WTC11 (cell line): ENCODE measurements around the gene PLD5. TPM values are rescaled to one million over a fixed set of nuclear protein-coding genes. Genes with fewer than 3 reads are reported as not detected.
"Not testable (repeated sequence)": the region's sequence is repeated elsewhere in the genome, so short reads cannot be mapped to it uniquely, and the experiment has no call there.

Experiments used
- ATAC-seq: fragments of 200-7000 bp; cut with Tn5 transposase; 2 replicates; pipeline ENCODE4 v1.10.0; 2021; ENCODE audit warnings: mild to moderate bottlenecking, moderate library complexity
- CTCF ChIA-PET: fragments of 300-600 bp; sonication (Branson Sonifier 250); formaldehyde crosslinking; loops from one replicate; lab custom pipeline; 2021; ENCODE audit warnings: antibody characterized with exemption; lab: Charles Lee
- POLR2A ChIA-PET: fragments of 350-600 bp; sonication (Branson Sonifier 250); formaldehyde crosslinking; loops from one replicate; lab custom pipeline; 2021; ENCODE audit warnings: antibody characterized with exemption; lab: Charles Lee
- DNase-seq: peaks from one replicate; pipeline ENCODE4 v3.0.0; 2021; ENCODE audit warnings: low spot score
- H3K27ac Mint-ChIP-seq: 2 replicates; pipeline ENCODE4 v1.8.0; 2021; ENCODE audit warnings: mixed read lengths
- H3K27me3 Mint-ChIP-seq: 2 replicates; pipeline ENCODE4 v1.8.0; 2021; ENCODE audit warnings: low read depth, mild to moderate bottlenecking, moderate library complexity, mixed read lengths
- H3K36me3 Mint-ChIP-seq: 2 replicates; pipeline ENCODE4 v1.8.0; 2021; ENCODE audit warnings: mixed read lengths
- H3K4me1 Mint-ChIP-seq: 2 replicates; pipeline ENCODE4 v1.8.0; 2022; ENCODE audit warnings: mixed read lengths
- H3K4me3 Mint-ChIP-seq: 2 replicates; pipeline ENCODE4 v1.8.0; 2021; ENCODE audit warnings: mild to moderate bottlenecking, moderate library complexity, mixed read lengths
- H3K9me3 Mint-ChIP-seq: 2 replicates; pipeline ENCODE4 v1.8.0; 2021; ENCODE audit warnings: mixed read lengths
- ARID4B ChIP-seq: sonication (generic); formaldehyde crosslinking; IDR thresholded peaks from 2 replicates; pipeline ENCODE4 v1.8.0; 2023; ENCODE audit warnings: missing genetic modification reagents, mild to moderate bottlenecking, borderline replicate concordance
- FOXP4 ChIP-seq: sonication (generic); formaldehyde crosslinking; IDR thresholded peaks from 2 replicates; pipeline ENCODE4 v1.8.0; 2022; ENCODE audit warnings: mild to moderate bottlenecking, missing genetic modification reagents
- GRHL2 ChIP-seq: fragments of 250-450 bp; sonication (Bioruptor Pico); IDR thresholded peaks from 2 replicates; pipeline ENCODE4 v1.8.0; 2022; ENCODE audit warnings: mild to moderate bottlenecking, moderate library complexity; ENCODE audit not compliant: insufficient replicate concordance, severe bottlenecking
- GTF2I ChIP-seq: fragments of 250-450 bp; sonication (Bioruptor Pico); conservative IDR thresholded peaks from 2 replicates; pipeline ENCODE4 v1.4.0; 2021; ENCODE audit warnings: mild to moderate bottlenecking
- NR2C2 ChIP-seq: sonication (generic); formaldehyde crosslinking; IDR thresholded peaks from 2 replicates; pipeline ENCODE4 v1.8.0; 2022; ENCODE audit warnings: mild to moderate bottlenecking, missing genetic modification reagents
- SMAD3 ChIP-seq: sonication (generic); formaldehyde crosslinking; IDR thresholded peaks from 2 replicates; pipeline ENCODE4 v1.8.0; 2022; ENCODE audit warnings: missing genetic modification reagents, mild to moderate bottlenecking, borderline replicate concordance
- ZNF317 ChIP-seq: sonication (generic); formaldehyde crosslinking; IDR thresholded peaks from 2 replicates; pipeline ENCODE4 v1.8.1; 2023; ENCODE audit warnings: low read depth, mild to moderate bottlenecking, moderate library complexity, missing genetic modification reagents, borderline replicate concordance
- total RNA-seq: library from RNA; stranded (reverse); gene quantifications from 3 replicates; pipeline ENCODE4 v1.2.3, GENCODE V29; 2021
- TF ChIP-seq, protein P1 (sequence below): sonication (generic); formaldehyde crosslinking; IDR thresholded peaks from 2 replicates; pipeline ENCODE4 v1.8.1; 2023; ENCODE audit warnings: mild to moderate bottlenecking, missing genetic modification reagents, borderline replicate concordance
- TF ChIP-seq, protein P2 (sequence below): sonication (generic); formaldehyde crosslinking; IDR thresholded peaks from 2 replicates; pipeline ENCODE4 v1.8.0; 2023; ENCODE audit warnings: missing genetic modification reagents

Gene PLD5
- total RNA-seq, 1 experiment from 2014 or later: 6.4 TPM

DNA sequence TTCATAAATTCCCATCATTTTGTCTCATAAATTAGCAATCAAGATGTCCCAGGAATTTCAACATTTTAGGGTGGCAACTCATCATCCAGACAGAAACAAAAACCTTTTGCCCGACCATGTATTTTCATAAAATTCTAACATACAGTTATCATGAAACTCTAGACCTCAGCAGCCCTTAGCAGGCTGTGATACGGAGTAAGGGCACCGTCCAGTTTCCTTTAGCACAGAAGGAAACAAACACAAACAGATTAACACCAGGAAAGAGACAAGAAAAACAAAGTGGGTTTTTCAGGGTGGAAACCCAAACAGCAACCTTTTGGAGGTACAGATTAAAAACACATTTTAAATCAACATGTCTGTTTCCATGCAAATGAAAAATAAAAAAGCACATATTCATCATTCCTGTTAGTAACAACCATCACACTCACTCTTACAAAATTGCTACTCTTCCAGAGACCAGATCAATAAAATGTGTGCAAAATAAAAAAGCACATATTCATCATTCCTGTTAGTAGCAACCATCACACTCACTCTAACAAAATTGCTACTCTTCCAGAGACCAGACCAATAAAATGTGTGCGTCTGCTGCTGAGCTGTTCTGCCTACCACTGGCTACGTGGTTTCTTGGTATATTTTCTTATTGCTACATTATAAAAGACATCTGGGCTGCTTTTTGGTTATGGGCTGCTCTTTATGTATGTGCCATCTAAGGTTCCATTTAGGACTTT, 241.6 kb downstream of the PLD5 start:
- H3K4me1 Mint-ChIP-seq: peaks cover 11% of the 10 kb centered on the region
- H3K27me3 Mint-ChIP-seq, H3K36me3 Mint-ChIP-seq, POLR2A ChIA-PET, DNase-seq, H3K9me3 Mint-ChIP-seq, CTCF ChIA-PET, ATAC-seq, H3K4me3 Mint-ChIP-seq: not testable (repeated sequence)
- H3K27ac Mint-ChIP-seq: peak overlapping the region; percentile 17; the same call in 1 of the 2 replicates

DNA sequence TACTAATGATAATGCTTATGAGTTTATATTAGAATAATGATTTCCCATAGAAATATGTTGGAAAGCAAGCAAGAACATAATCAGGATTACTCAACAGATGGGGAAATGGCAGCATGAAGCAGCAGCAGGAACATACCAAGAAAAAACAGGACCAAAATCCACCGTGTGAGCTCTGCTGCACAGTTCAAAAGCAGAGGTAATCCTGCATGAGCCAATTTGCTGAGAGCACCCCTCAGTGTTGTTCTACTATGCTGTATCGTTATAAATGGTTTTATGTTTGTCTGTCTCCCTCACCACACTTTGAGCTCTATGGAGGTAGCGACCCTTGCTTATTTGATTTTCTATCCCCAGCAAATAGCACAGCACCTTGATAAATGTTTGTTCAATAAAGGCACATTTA, 246.1 kb downstream of the PLD5 start:
- H3K9me3 Mint-ChIP-seq, ATAC-seq, DNase-seq, CTCF ChIA-PET, H3K4me3 Mint-ChIP-seq, POLR2A ChIA-PET, H3K27ac Mint-ChIP-seq, H3K36me3 Mint-ChIP-seq, H3K27me3 Mint-ChIP-seq: not testable (repeated sequence)
- peaks cover 11% of the 10 kb centered on the region for H3K4me1 Mint-ChIP-seq

DNA sequence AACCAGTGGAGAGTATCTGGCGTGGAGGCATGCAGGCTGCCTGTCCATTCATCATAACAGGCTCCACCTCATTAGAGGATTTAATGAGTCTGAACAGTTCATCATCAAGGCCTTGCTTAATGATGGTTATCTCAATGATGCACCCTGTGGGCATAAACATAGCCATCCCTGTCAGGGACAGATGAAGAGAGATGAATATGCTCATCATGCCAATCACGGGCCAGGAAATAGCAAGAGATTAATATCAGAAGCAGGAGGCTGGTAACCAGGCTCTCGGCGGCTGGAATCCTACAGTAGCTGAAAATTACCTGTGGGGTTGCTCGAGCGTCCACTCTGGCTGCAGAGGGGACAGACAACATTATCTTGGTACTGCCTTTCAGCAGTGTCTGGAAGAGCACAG, 247.7 kb downstream of the PLD5 start:
- H3K27me3 Mint-ChIP-seq, H3K36me3 Mint-ChIP-seq, DNase-seq, CTCF ChIA-PET, H3K9me3 Mint-ChIP-seq, H3K27ac Mint-ChIP-seq, ATAC-seq, H3K4me1 Mint-ChIP-seq, POLR2A ChIA-PET, H3K4me3 Mint-ChIP-seq: not testable (repeated sequence)

DNA sequence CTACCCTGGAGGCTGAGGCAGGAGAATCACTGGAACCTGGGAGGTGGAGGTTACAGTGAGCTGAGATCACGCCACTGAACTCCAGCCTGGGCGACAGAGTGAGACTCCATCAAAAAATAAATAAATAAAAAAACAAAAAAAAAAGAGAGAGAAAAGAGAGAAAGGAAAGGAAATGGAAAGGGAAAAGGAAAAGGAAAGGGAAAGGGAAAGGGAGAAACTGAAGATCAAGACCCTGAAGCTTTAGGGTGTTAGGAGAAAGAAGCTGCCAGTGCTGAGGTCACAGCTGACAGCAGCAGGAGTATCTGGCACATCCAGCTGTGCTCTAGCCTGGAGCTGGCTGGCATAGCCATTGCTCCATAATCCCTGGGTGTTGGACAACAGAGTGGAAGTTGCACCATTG, 257.5 kb downstream of the PLD5 start:
- H3K27ac Mint-ChIP-seq, H3K27me3 Mint-ChIP-seq, CTCF ChIA-PET, H3K9me3 Mint-ChIP-seq, H3K4me3 Mint-ChIP-seq, POLR2A ChIA-PET, DNase-seq, H3K36me3 Mint-ChIP-seq, ATAC-seq, H3K4me1 Mint-ChIP-seq: not testable (repeated sequence)

- CTCF ChIA-PET: not testable (repeated sequence)
Observed at GRCh38 chr1:242264419-242264818, 260.1 kb downstream of the PLD5 start.

DNA sequence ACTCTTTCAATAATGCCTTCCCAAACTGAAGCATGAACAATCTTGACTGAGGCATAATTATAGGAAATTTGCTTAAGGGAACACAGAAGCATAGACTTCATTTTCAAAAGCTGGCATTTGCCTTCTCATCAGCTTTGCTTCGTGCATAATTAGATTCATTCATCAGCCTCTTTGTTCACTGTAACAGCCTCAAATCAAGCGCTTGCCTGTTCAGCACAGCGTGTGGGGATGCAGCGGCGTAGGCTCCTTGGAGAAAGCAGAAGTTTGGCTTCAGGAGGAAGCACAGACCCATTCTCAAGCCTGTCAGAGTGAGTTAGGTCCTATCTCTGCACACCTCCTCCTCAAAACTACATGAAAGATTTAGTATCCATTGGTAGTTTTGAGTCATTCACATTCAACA, 279.2 kb downstream of the PLD5 start:
- Mint-ChIP-seq H3K4me1 (peaks cover 27% of the 10 kb centered on the region), H3K9me3 (peaks cover 4% of the 10 kb centered on the region; the same call in 1 of the 2 replicates), H3K27me3 (no peaks in the 10 kb centered on the region), H3K27ac (no peak overlapping the region), H3K36me3 (no peaks in the 10 kb centered on the region), H3K4me3 (no peak overlapping the region)
- ATAC-seq (peak; percentile 85), DNase-seq (peak; percentile 14)
- ChIA-PET CTCF (no interaction called here), POLR2A (no interaction called here)
- TF ChIP-seq, protein P1, sequence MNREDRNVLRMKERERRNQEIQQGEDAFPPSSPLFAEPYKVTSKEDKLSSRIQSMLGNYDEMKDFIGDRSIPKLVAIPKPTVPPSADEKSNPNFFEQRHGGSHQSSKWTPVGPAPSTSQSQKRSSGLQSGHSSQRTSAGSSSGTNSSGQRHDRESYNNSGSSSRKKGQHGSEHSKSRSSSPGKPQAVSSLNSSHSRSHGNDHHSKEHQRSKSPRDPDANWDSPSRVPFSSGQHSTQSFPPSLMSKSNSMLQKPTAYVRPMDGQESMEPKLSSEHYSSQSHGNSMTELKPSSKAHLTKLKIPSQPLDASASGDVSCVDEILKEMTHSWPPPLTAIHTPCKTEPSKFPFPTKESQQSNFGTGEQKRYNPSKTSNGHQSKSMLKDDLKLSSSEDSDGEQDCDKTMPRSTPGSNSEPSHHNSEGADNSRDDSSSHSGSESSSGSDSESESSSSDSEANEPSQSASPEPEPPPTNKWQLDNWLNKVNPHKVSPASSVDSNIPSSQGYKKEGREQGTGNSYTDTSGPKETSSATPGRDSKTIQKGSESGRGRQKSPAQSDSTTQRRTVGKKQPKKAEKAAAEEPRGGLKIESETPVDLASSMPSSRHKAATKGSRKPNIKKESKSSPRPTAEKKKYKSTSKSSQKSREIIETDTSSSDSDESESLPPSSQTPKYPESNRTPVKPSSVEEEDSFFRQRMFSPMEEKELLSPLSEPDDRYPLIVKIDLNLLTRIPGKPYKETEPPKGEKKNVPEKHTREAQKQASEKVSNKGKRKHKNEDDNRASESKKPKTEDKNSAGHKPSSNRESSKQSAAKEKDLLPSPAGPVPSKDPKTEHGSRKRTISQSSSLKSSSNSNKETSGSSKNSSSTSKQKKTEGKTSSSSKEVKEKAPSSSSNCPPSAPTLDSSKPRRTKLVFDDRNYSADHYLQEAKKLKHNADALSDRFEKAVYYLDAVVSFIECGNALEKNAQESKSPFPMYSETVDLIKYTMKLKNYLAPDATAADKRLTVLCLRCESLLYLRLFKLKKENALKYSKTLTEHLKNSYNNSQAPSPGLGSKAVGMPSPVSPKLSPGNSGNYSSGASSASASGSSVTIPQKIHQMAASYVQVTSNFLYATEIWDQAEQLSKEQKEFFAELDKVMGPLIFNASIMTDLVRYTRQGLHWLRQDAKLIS (CRISPR knock-in tag): no peak
- no peak for TF ChIP-seq GTF2I (CRISPR knock-in tag)
- no peak for TF ChIP-seq FOXP4
- no peak for TF ChIP-seq SMAD3
- TF ChIP-seq, protein P2, sequence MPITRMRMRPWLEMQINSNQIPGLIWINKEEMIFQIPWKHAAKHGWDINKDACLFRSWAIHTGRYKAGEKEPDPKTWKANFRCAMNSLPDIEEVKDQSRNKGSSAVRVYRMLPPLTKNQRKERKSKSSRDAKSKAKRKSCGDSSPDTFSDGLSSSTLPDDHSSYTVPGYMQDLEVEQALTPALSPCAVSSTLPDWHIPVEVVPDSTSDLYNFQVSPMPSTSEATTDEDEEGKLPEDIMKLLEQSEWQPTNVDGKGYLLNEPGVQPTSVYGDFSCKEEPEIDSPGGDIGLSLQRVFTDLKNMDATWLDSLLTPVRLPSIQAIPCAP (CRISPR knock-in tag): no peak
- no peak for TF ChIP-seq ARID4B (CRISPR knock-in tag)
- no peak for TF ChIP-seq GRHL2 (CRISPR knock-in tag)
- TF ChIP-seq ZNF317 (CRISPR knock-in tag): no peak
- no peak for TF ChIP-seq NR2C2 (CRISPR knock-in tag)

More at GRCh38 chr1:242264419-242264818, 260.1 kb downstream of the PLD5 start:
- H3K9me3 Mint-ChIP-seq, H3K27ac Mint-ChIP-seq, DNase-seq, H3K36me3 Mint-ChIP-seq, ATAC-seq, H3K4me1 Mint-ChIP-seq, H3K4me3 Mint-ChIP-seq, H3K27me3 Mint-ChIP-seq, POLR2A ChIA-PET: not testable (repeated sequence)
